GM18517 (cell line): ENCODE measurements around the gene PEX16.

Source experiments
- ATAC-seq: cut with Tn5 transposase; IDR thresholded peaks from one replicate; pipeline ENCODE4 v1.9.1; 2021; ENCODE audit warnings: mild to moderate bottlenecking, moderate library complexity; ENCODE audit not compliant: unreplicated experiment

PEX16 gene

GRCh38 chr11:45879803-45880686 lies 37.6 kb downstream of the PEX16 start:
- ATAC-seq = no peak

- ATAC-seq = no peak
These were observed 39.8 kb downstream of the PEX16 start for GRCh38 chr11:45877845-45878244.

DNA sequence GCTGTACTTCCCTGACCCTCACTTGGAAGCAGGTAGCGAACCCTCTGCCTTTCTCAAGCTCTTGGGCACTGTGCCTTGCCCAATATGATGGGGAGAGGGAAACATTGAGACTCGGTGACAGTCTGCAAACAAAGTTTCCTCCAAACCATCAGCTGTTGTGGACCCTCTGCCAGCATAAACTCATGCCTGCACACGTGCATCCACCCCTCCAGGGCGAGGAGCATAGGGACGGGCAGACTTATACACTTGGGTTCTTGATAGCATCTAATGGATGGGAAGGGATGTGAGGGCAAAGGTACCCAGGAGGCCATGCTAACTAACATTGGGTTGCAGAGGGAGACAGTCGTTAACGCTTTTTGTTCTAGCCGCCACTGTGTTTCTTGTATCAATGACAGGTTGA lies 40.5 kb downstream of the PEX16 start:
- no peak for ATAC-seq

DNA sequence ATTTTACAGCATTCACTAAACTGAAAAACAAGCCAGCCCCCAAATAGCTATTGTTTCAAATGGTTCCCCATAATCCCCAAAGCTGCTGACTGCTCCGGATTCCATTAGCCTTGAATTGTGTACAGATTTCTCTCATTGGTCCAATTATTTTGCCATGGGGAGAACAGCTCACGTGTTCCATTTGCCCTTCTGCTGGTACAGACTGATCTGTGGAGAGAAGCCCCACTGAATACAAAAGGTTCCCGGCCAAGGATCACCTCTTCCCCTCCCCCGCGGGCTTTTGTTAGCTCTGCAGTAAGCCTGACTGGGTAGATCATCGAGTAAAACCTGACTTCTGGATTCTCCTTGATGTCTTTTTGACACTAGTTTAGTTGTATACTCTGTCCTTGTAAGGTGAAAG lies 41.3 kb downstream of the PEX16 start:
- no peak for ATAC-seq

GRCh38 chr11:45872651-45873356 lies 44.9 kb downstream of the PEX16 start:
- no peak for ATAC-seq

DNA sequence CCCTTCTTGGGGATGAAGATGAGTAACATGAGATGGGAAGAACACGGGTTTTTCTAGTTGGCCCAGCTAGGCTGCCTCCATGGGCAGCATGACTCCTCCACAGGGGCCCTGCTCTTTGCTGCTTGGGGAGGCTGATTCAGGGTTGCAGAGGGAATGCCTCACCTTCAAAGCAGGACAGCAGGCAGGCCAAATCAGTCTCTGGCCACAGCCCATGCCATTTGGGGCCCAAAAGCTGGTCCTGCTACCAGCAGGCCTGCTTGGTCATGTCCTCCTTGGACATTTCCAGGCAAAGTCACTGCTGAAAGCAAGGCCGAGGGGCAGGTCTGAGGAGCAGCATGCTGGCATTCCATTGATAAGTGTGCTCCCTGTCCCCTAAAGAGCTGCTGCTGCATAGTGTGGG lies 46.0 kb downstream of the PEX16 start:
- ATAC-seq = no peak

- no peak for ATAC-seq
These were observed 47.0 kb downstream of the PEX16 start for GRCh38 chr11:45870706-45871105.

GRCh38 chr11:45869551-45869950 lies 48.1 kb downstream of the PEX16 start:
- no peak for ATAC-seq

DNA sequence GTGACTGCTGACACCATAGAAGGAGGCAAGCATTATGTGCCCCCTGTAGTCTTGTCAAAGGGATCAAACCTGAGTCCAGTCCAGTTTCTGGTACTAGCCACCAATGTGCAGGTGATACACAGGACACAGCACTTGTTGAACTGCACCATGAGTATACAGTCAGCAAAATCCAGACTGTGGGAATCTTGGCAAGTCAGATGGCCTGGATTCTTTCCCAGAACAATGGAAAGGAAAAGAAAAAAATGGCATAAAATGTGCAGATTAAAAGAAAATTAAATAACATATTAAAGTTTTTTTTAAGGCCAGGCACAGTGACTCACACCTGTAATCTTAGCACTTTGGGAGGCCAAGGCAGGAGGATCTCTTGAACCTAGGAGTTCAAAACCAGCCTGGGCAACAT lies 53.6 kb downstream of the PEX16 start:
- ATAC-seq = no peak

GRCh38 chr11:45860764-45861510 lies 56.7 kb downstream of the PEX16 start:
- no peak for ATAC-seq

GRCh38 chr11:45860348-45860747 lies 57.3 kb downstream of the PEX16 start:
- ATAC-seq = no peak
